HG02798 (cell line): ENCODE results near the gene TARBP1.

Experiments used
- ATAC-seq: cut with Tn5 transposase; IDR thresholded peaks from one replicate; pipeline ENCODE4 v1.9.1; 2021; ENCODE audit warnings: mild to moderate bottlenecking; ENCODE audit not compliant: unreplicated experiment, poor library complexity

Gene TARBP1

GRCh38 chr1:234356615-234357269 lies 122.2 kb downstream of the TARBP1 start:
- ATAC-seq, result peak; percentile 83

- ATAC-seq, result no peak
Observed at GRCh38 chr1:234355782-234356510, 123.0 kb downstream of the TARBP1 start.

- ATAC-seq, result no peak
Observed at GRCh38 chr1:234348964-234349363, 130.0 kb downstream of the TARBP1 start.

GRCh38 chr1:234345237-234345636 lies 133.7 kb downstream of the TARBP1 start:
- ATAC-seq, result no peak

- ATAC-seq, result no peak
Observed at GRCh38 chr1:234342774-234343173, 136.2 kb downstream of the TARBP1 start.
